ENCODE results near the gene PRICKLE3.

DNA sequence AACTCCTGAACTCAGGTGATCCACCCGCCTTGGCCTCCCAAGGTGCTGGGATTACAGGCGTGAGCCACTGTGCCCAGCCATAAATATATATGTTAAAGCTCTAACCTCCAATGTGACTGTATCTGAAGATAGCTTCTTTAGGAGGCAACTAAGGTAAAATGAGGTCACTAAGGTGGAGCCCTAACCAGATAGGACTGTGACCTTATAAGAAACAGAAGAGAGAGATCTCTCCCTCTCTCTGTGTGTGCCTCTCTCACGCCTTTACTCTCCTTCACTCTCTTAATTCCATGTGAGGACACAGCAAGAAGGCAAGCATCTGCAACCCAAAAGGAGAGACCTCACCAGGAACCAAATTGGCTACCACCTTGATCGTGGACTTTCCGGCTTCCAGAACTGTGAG, 24.5 kb downstream of the PRICKLE3 start:
- TF ChIP-seq, protein P1, sequence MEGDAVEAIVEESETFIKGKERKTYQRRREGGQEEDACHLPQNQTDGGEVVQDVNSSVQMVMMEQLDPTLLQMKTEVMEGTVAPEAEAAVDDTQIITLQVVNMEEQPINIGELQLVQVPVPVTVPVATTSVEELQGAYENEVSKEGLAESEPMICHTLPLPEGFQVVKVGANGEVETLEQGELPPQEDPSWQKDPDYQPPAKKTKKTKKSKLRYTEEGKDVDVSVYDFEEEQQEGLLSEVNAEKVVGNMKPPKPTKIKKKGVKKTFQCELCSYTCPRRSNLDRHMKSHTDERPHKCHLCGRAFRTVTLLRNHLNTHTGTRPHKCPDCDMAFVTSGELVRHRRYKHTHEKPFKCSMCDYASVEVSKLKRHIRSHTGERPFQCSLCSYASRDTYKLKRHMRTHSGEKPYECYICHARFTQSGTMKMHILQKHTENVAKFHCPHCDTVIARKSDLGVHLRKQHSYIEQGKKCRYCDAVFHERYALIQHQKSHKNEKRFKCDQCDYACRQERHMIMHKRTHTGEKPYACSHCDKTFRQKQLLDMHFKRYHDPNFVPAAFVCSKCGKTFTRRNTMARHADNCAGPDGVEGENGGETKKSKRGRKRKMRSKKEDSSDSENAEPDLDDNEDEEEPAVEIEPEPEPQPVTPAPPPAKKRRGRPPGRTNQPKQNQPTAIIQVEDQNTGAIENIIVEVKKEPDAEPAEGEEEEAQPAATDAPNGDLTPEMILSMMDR (IDR thresholded peaks at IDR 0.05): no peak
- TF ChIP-seq POLR2A (IDR thresholded peaks at IDR 0.05): no peak
- no peak for TF ChIP-seq EP300 (IDR thresholded peaks at IDR 0.05; ENCODE audit: low read depth)
